ENCODE data around the gene GTPBP8. TPM values are rescaled to one million over a fixed set of nuclear protein-coding genes. Genes with fewer than 3 reads are reported as not detected.
"Not testable (repeated sequence)": the region's sequence is repeated elsewhere in the genome, so short reads cannot be mapped to it uniquely, and the experiment has no call there.

GTPBP8 gene
- total RNA-seq, 4 donors from 2014 or later = 7.8 to 26.0 (median 21.4) TPM

DNA sequence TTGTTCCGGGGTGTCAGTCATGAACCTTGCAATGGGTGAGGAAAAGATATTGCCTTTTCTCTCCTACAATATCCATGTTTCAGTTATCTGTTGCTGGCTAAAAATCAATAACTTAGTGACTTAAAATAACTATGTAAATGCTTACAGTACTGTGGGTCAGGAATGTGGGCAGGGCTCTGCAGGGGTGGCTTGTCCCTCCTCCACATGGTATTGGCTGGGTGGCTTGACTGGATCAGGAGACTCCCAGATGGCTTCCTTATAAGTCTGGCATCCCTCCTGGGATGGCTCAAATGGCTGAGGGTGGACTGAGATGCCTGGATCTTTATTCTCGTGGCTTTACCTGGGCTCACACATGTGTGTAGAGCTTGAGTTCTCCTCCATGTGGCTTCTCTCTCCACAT is 47.5 kb downstream of the GTPBP8 start:
- Histone ChIP-seq H3K4me3 (no peak overlapping the region), H3K36me3 (no peaks in the 10 kb centered on the region), H3K4me1 (no peaks in the 10 kb centered on the region), H3K27me3 (no peaks in the 10 kb centered on the region), H3K27ac (no peak overlapping the region), H3K9me3 (no peaks in the 10 kb centered on the region)
- no peak for ATAC-seq
- TF ChIP-seq EP300 (IDR thresholded peaks at IDR 0.05) (no peak), POLR2AphosphoS5 (IDR thresholded peaks at IDR 0.05) (no peak), POLR2A (IDR thresholded peaks at IDR 0.05) (no peak)
- TF ChIP-seq, protein P1, sequence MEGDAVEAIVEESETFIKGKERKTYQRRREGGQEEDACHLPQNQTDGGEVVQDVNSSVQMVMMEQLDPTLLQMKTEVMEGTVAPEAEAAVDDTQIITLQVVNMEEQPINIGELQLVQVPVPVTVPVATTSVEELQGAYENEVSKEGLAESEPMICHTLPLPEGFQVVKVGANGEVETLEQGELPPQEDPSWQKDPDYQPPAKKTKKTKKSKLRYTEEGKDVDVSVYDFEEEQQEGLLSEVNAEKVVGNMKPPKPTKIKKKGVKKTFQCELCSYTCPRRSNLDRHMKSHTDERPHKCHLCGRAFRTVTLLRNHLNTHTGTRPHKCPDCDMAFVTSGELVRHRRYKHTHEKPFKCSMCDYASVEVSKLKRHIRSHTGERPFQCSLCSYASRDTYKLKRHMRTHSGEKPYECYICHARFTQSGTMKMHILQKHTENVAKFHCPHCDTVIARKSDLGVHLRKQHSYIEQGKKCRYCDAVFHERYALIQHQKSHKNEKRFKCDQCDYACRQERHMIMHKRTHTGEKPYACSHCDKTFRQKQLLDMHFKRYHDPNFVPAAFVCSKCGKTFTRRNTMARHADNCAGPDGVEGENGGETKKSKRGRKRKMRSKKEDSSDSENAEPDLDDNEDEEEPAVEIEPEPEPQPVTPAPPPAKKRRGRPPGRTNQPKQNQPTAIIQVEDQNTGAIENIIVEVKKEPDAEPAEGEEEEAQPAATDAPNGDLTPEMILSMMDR (IDR thresholded peaks at IDR 0.05) = no peak
- 70 to 83% methylated on average over 1 to 2 of the region's 2 CpGs for WGBS, 2 donors (ENCODE audit: low coverage in 1 of 2)

DNA sequence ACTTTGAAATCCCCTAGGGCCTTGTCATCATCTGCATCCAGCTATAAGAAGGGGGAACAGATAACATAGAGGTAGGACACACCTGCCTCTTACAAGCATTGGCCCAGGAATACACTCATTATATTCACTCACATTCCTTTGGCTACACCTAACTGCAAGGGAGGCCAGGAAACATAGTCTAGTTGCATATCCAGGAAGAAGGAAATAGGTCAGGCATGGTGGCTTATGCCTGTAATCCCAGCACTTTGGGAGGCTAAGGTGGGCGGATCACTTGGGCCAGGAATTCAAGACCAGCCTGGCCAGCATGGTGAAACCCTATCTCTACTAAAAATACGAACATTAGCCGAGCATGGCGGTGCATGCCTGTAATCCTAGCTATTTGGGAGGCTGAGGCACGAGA is 48.8 kb downstream of the GTPBP8 start:
- ATAC-seq = no peak
- H3K36me3 ChIP-seq = no peaks in the 10 kb centered on the region
- H3K4me1 ChIP-seq = no peaks in the 10 kb centered on the region
- H3K9me3 ChIP-seq = no peaks in the 10 kb centered on the region
- no peak overlapping the region for H3K27ac ChIP-seq
- H3K4me3 ChIP-seq = no peak overlapping the region
- H3K27me3 ChIP-seq = no peaks in the 10 kb centered on the region
- no peak for TF ChIP-seq POLR2A (IDR thresholded peaks at IDR 0.05)
- TF ChIP-seq EP300 (IDR thresholded peaks at IDR 0.05) = no peak
- TF ChIP-seq, protein P1 (IDR thresholded peaks at IDR 0.05) = no peak
- TF ChIP-seq POLR2AphosphoS5 (IDR thresholded peaks at IDR 0.05) = no peak
- WGBS, 2 donors (ENCODE audit: low coverage in 1 of 2) = 100% methylated on average over 1 of the region's 5 CpGs; no CpG with 5 or more reads in 1 of the 2 donors

DNA sequence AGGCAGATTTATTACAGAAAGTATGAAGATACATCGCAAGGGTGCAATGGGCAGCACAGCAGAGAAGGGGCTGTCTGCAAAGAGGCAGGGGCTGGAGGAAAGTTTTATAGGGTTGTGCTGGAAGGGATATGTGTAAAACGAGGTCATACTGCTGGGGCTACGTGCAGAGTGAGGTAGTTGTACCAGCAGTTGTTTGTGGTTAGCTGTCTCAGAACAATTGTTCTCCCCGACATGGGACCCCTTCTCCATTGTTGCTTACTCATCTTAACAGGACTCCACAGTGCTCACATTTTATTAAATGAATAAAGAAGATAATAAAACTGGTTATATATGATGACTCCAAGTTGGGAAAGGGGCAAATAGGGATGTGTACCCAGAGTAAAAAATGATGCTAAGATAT is 49.4 kb downstream of the GTPBP8 start:
- TF ChIP-seq EP300 (IDR thresholded peaks at IDR 0.05) = no peak
- TF ChIP-seq POLR2AphosphoS5 (IDR thresholded peaks at IDR 0.05) = no peak
- TF ChIP-seq POLR2A (IDR thresholded peaks at IDR 0.05) = no peak
- TF ChIP-seq, protein P1 (IDR thresholded peaks at IDR 0.05) = no peak
- no peak overlapping the region for H3K27ac ChIP-seq
- H3K4me1 ChIP-seq = no peaks in the 10 kb centered on the region
- no peaks in the 10 kb centered on the region for H3K9me3 ChIP-seq
- no peak overlapping the region for H3K4me3 ChIP-seq
- 79 to 85% methylated on average over 2 to 4 of the region's 4 CpGs for WGBS, 2 donors (ENCODE audit: low coverage in 1 of 2)
- H3K36me3 ChIP-seq = no peaks in the 10 kb centered on the region
- H3K27me3 ChIP-seq = no peaks in the 10 kb centered on the region
- no peak for ATAC-seq

DNA sequence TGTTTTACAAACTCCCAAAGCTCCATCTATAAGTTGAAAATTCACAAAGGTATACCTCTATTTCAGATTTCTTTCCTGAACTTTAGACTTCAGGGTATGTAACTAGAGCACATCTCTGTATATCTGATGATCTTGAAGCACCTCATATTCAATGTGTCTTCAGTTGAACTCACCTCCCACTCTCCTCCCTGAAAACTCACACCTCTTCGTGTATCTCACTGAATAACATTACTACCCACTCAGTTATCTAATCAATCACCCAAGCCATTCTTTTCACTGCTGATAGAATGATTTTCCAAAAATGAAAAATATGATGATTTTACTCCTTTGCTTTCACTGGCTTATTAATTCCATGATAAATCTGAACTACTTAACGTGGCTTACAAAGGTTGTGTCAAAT is 52.9 kb downstream of the GTPBP8 start:
- ATAC-seq = no peak
- H3K4me3 ChIP-seq = no peak overlapping the region
- H3K36me3 ChIP-seq = no peaks in the 10 kb centered on the region
- TF ChIP-seq POLR2AphosphoS5 (IDR thresholded peaks at IDR 0.05) = no peak
- TF ChIP-seq, protein P1 (IDR thresholded peaks at IDR 0.05) = no peak
- TF ChIP-seq POLR2A (IDR thresholded peaks at IDR 0.05) = no peak
- no peak for TF ChIP-seq EP300 (IDR thresholded peaks at IDR 0.05)
- H3K27ac ChIP-seq = no peak overlapping the region
- H3K27me3 ChIP-seq = no peaks in the 10 kb centered on the region
- H3K4me1 ChIP-seq = no peaks in the 10 kb centered on the region
- H3K9me3 ChIP-seq = no peaks in the 10 kb centered on the region
- 66 to 69% methylated on average over 2 of the region's 2 CpGs for WGBS, 2 donors (ENCODE audit: low coverage in 1 of 2)

DNA sequence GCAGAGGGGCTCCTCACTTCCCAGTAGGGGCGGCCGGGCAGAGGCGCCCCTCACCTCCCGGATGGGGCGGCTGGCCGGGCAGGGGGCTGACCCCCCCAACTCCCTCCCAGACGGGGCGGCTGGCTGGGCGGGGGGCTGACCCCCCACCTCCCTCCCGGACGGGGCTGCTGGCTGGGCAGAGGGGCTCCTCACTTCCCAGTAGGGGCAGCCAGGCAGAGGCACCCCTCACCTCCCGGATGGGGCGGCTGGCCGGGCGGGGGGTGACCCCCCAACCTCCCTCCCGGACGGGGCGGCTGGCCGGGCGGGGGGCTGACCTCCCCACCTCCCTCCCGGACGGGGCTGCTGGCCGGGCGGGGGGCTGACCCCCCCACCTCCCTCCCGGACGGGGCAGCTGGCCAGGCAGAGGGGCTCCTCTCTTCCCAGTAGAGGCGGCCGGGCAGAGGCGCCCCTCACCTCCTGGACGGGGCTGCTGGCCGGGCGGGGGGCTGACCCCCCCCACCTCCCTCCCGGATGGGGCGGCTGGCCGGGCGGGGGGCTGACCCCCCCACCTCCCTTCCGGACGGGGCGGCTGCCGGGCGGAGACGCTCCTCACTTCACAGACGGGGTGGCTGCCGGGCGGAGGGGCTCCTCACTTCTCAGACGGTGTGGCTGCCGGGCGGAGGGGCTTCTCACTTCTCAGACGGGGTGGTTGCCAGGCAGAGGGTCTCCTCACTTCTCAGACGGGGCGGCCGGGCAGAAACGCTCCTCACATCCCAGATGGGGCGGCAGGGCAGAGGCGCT is 55.6 kb downstream of the GTPBP8 start:
- no CpG with 5 or more reads among the region's 55 CpGs for WGBS, 2 donors (ENCODE audit: low coverage in 1 of 2)
- H3K27ac ChIP-seq, ATAC-seq, H3K9me3 ChIP-seq, H3K27me3 ChIP-seq, H3K4me3 ChIP-seq, H3K4me1 ChIP-seq, H3K36me3 ChIP-seq: not testable (repeated sequence)
